Type B pancreatic cell (in vitro differentiated cells): ENCODE results near the gene C2CD4C. TPM values are rescaled to one million over a fixed set of nuclear protein-coding genes. Genes with fewer than 3 reads are reported as not detected.

Experiments
- DNase-seq: peaks from one replicate; pipeline ENCODE4 v3.0.0; 2021; ENCODE audit warnings: mixed read lengths; ENCODE audit not compliant: unreplicated experiment; ENCODE audit errors: extremely low spot score
- H3K27ac Mint-ChIP-seq: 2 replicates; pipeline ENCODE4 v1.8.0; 2021; ENCODE audit warnings: mild to moderate bottlenecking, mixed read lengths
- H3K27me3 Mint-ChIP-seq: 2 replicates; pipeline ENCODE4 v1.8.0; 2021; ENCODE audit warnings: mixed read lengths
- H3K36me3 Mint-ChIP-seq: 2 replicates; pipeline ENCODE4 v1.8.0; 2021; ENCODE audit warnings: mixed read lengths
- H3K4me1 Mint-ChIP-seq: one replicate; pipeline ENCODE4 v1.8.0; 2021; ENCODE audit warnings: mixed read lengths; ENCODE audit not compliant: unreplicated experiment
- H3K4me3 Mint-ChIP-seq: 2 replicates; pipeline ENCODE4 v1.8.0; 2021; ENCODE audit warnings: mild to moderate bottlenecking, mixed read lengths
- H3K9me3 Mint-ChIP-seq: 2 replicates; pipeline ENCODE4 v1.8.0; 2021; ENCODE audit warnings: mixed read lengths
- total RNA-seq: library from RNA; stranded (reverse); gene quantifications from 2 replicates; pipeline ENCODE4 v1.2.1, GENCODE V29; 2021; ENCODE audit warnings: low replicate concordance
- TF ChIP-seq, protein P1 (sequence below): fragments of 200-600 bp; sonication (generic); conservative IDR thresholded peaks from 2 replicates; pipeline ENCODE4 v1.5.0; 2021; ENCODE audit warnings: antibody characterized with exemption, mild to moderate bottlenecking

Gene C2CD4C
- total RNA-seq, 1 donor from 2014 or later: 6.0 TPM

DNA sequence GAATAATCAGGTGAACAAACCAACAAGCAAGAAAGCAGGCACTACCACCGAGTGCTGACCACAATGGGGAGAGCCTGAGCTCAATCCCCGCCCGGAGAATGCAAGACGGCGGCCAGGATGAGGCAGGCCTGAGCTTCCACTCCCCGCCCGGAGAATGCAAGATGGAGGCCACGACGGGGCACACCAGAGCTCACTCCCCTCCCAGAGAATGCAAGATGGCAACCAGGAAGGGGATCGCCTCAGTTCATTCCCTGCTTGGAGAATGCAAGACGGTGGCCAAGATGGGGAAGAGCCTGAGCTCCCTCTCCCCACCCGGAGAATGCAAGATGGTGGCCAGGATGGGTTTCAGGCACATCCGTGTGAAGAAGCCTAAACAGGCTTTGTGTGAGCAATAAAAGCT is 39.7 kb downstream of the C2CD4C start:
- peaks cover 22% of the 10 kb centered on the region for H3K27me3 Mint-ChIP-seq

GRCh38 chr19:368630-369024 is 40.3 kb downstream of the C2CD4C start:
- no peaks in the 10 kb centered on the region for H3K9me3 Mint-ChIP-seq
- no peak overlapping the region for H3K27ac Mint-ChIP-seq
- H3K27me3 Mint-ChIP-seq: peaks cover 22% of the 10 kb centered on the region
- no peak for DNase-seq
- H3K4me3 Mint-ChIP-seq: no peak overlapping the region
- TF ChIP-seq, protein P1, sequence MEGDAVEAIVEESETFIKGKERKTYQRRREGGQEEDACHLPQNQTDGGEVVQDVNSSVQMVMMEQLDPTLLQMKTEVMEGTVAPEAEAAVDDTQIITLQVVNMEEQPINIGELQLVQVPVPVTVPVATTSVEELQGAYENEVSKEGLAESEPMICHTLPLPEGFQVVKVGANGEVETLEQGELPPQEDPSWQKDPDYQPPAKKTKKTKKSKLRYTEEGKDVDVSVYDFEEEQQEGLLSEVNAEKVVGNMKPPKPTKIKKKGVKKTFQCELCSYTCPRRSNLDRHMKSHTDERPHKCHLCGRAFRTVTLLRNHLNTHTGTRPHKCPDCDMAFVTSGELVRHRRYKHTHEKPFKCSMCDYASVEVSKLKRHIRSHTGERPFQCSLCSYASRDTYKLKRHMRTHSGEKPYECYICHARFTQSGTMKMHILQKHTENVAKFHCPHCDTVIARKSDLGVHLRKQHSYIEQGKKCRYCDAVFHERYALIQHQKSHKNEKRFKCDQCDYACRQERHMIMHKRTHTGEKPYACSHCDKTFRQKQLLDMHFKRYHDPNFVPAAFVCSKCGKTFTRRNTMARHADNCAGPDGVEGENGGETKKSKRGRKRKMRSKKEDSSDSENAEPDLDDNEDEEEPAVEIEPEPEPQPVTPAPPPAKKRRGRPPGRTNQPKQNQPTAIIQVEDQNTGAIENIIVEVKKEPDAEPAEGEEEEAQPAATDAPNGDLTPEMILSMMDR: no peak
- H3K4me1 Mint-ChIP-seq: peaks cover 7% of the 10 kb centered on the region
- no peaks in the 10 kb centered on the region for H3K36me3 Mint-ChIP-seq

More for the DNA sequence above, 39.7 kb downstream of the C2CD4C start:
- H3K4me3 Mint-ChIP-seq: no peak overlapping the region
- H3K9me3 Mint-ChIP-seq: no peaks in the 10 kb centered on the region
- TF ChIP-seq, protein P1: no peak
- no peak overlapping the region for H3K27ac Mint-ChIP-seq
- no peak for DNase-seq
- peaks cover 7% of the 10 kb centered on the region for H3K4me1 Mint-ChIP-seq
- no peaks in the 10 kb centered on the region for H3K36me3 Mint-ChIP-seq

GRCh38 chr19:367963-368629 is 40.9 kb downstream of the C2CD4C start:
- Mint-ChIP-seq H3K4me1 (peaks cover 7% of the 10 kb centered on the region), H3K9me3 (no peaks in the 10 kb centered on the region), H3K4me3 (no peak overlapping the region), H3K27ac (no peak overlapping the region), H3K27me3 (peaks cover 22% of the 10 kb centered on the region), H3K36me3 (no peaks in the 10 kb centered on the region)
- TF ChIP-seq, protein P1: no peak
- DNase-seq: no peak

- H3K4me3 Mint-ChIP-seq: no peak overlapping the region
- peaks cover 22% of the 10 kb centered on the region for H3K27me3 Mint-ChIP-seq
- H3K4me1 Mint-ChIP-seq: peaks cover 7% of the 10 kb centered on the region
- TF ChIP-seq, protein P1: no peak
- no peak overlapping the region for H3K27ac Mint-ChIP-seq
- no peaks in the 10 kb centered on the region for H3K9me3 Mint-ChIP-seq
- DNase-seq: no peak
- H3K36me3 Mint-ChIP-seq: no peaks in the 10 kb centered on the region
Measured at GRCh38 chr19:367561-367960, 41.4 kb downstream of the C2CD4C start.

GRCh38 chr19:366951-367350 is 42.0 kb downstream of the C2CD4C start:
- DNase-seq: no peak
- Mint-ChIP-seq H3K4me1 (peaks cover 6% of the 10 kb centered on the region), H3K36me3 (no peaks in the 10 kb centered on the region), H3K27ac (no peak overlapping the region), H3K9me3 (no peaks in the 10 kb centered on the region), H3K27me3 (peaks cover 21% of the 10 kb centered on the region), H3K4me3 (no peak overlapping the region)
- TF ChIP-seq, protein P1: no peak
